Amygdala (tissue), 56 donors: ENCODE data around the gene GPATCH11.

Source experiments
- DNase-seq, 56 donors: peaks; one replicate each; lab custom pipeline; 2025; lab: John Stamatoyannopoulos, UW

The GPATCH11 gene

DNA sequence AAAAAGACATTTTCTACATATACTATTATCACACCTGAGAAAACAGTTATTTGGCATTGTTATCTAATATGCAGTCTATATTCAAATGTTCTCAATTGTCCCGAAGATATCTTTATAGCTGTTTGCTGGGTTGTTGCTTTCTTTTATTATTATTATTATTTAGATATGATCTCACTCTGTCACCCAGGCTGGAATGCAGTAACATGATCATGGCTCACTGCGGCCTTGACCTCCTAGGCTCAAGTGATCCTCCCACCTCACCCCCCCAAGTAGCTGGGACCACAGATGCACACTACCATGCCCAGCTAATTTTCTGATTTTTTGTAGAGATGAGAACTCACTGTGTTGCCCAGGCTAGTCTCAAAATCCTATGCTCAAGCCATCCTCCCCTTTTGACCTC lies 19.9 kb downstream of the GPATCH11 start:
- DNase-seq = no peak

DNA sequence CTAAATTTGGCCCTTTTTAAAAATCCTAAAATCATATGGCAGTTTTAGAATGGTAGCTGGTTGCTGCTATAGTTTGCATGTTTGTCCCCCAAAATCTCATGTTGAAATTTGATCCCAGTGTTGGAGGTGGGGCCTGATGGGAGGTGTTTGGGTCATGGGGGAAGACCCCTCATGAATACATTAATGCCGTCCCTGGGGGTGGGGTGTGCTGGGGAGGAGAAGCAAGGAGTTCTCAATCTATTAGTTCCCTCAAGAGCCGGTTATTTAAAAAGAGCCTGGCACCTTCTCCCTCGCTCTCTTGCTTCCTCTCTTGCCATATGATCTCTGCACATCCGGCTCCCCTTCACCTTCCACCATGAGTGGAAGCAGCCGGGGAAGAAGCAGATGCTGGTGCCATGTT lies 20.8 kb downstream of the GPATCH11 start:
- DNase-seq = no peak

DNA sequence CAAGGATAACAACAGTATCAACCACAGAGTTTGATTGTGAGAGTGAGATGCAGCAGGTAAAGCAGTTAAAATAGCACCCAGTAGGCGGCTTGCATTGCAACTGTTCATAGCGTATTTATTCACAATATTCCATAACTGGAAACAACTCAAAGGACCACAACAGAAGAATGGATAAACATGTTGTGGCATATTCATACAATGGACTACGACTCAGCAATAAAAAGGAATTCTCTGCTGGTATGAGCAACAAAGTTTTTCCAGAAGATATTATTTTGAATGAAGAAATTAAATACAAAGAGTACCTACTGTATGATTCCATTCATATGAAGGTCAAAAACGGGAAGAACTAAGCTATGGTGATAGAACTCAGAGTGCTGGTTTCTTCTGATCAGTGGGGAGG lies 25.2 kb downstream of the GPATCH11 start:
- DNase-seq = no peak

DNA sequence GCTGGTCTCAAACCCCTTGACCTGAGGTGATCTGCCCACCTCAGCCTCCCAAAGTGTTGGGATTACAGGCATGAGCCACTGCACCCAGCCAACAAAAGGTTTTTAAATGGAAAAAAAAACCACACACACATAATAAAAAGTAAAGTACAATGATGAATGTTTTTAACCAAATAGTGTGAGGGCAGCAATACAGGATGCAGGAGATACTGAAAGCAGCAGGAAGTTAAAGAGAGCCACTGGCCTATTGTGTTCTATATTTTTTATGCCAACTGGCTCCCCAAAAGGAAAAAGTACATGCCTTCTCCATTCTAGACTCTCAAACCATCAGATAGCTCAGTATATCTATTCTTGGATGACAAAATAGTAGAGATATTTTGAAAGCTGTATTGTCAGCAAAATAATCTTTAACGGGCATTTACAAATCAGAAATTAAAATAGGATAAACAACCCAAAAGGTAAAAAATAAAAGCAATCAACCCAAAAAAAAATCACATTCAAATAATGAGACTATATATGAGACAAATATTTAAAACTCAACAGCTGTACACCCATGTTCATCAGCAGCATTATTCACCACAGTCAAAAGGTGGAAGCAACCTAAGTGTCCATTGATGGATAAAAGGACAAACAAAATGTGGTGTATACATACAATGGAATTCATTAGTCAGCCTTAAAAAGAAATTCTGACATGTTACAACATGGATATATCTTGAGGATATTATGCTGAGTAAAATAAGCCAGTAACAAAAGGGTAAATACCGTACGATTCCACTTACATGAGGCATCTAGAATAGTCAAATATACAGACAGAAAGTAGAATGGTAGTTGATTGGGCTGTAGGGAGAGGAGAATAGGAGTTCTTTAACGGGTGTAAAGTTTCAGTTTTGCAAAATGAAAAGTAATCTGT lies 26.2 kb downstream of the GPATCH11 start:
- DNase-seq = no peak

DNA sequence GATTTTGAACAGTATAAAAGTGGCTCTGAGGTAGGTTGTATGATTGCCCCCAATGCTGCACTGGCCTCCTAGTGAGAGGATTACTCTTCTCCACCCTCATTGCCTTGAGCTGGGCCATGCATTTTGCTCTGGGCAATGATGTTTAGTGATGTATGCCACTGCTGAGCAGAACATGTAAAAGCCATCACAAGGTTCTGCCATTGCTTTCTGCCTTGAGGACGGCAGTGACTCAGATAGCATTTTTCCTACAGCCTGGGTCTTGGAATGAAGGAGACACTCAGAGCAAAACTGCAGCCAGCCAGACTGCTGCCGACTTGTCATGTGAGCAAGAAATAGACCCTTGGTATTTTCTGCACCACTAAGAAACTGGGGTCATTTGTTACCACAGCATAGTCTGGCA lies 27.6 kb downstream of the GPATCH11 start:
- DNase-seq = no peak

DNA sequence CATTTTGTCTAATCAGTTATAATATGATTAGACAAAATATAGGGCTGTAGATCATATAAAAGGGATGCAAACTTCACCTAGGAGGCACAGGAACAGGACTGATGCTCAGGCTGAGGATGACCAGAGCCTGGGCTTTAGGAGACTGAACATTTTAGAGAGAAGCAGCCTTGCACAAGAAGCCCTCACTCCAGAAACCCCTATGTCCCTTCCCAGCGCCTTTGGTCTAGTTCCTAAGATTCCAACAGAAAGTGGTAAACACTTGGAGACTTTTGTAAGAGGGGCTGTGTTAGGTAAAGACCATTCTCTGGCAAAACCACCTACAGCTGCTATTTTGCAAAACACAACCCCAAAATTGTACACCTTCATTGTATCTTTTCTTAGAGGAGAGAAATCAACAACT lies 33.2 kb downstream of the GPATCH11 start:
- no peak for DNase-seq

DNA sequence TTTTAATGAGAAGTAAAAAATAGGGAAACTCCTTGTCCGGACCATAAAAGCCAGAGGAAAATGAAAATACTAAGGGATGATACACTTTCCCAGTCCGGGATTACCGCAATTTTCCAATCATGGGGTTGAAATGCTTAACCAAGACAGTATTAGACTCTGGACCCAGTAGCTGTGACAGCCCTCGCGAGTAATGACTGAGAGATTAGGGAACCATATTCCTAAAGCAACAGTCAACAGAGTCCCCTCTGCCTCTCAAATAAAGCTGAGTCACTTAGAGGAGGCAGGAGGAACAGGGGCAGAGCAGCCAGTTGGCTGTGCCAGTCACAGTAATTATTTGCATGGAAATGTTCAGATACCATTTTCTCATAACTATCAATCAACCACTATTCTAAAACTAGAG lies 34.8 kb downstream of the GPATCH11 start:
- no peak for DNase-seq

DNA sequence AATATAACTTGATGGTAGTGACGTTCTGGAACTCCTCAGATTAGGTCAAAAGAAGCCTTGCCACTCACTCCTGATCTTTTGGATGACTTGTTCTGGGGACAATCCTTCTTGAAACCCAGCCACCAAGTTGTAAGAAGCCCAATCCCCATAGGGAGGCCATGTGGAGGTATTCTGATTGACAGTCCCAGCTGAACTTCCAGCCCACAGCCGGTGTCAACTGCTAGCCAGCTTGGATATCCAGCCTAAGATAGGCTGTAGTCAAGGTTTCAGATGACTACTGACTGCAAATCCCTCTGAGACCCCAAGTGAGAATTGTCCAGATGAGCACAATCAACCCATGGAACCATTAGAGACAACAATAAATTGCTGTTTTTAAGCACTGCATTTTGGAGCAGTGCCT lies 41.1 kb downstream of the GPATCH11 start:
- DNase-seq = no peak

DNA sequence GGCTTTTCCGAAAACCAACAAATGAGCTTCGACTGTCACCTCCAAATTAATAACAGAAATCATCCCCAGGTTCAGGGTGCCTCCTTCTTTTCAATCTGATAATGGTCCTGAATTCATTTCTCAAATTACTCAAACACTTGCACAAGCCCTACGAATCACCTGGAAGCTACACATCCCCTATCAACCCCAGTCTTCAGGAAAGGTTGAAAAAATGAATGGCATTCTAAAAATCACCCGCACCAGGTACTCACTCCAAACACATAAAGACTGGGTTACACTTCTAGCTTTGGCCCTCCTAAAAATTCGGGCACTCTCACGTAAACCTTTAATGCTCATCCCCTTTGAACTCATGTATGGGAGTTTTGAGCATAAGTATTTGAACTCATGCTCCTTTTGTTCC lies 48.6 kb downstream of the GPATCH11 start:
- DNase-seq = no peak

DNA sequence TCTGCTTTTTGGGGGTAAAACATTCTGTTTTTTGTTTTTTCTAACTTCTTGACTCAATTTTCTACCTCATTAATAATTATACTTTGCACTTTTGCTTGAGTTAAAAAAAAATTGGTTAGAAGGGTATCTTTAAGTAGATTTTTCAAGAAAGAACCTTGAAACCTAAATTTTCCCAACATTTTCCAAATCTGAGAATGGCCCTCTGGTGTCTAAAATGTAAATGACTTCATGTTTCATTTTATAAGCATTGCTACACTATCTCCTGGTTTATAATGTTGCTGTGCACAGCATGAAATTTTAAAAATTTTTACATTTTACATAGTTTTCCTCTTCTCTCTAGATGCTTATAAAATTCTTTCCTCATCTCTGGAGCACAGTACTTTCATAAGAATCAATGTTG lies 58.2 kb downstream of the GPATCH11 start:
- DNase-seq = no peak

DNA sequence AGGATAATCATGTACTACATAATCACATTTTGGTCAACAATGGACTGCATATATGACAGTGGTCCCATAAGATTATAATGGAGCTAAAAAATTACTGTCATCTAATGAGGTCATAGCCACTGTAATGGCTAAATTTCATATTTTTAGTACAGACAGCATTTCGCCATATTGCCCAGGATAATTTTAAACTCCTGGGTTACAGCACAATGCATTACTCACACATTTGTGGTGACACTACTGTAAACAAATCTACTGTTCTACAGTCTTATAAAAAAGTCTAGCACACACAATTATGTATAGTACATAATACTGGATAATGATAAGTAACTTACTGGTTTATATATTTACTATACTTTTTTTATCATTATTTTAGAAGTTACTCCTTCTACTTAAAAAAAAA lies 59.7 kb downstream of the GPATCH11 start:
- no peak for DNase-seq

DNA sequence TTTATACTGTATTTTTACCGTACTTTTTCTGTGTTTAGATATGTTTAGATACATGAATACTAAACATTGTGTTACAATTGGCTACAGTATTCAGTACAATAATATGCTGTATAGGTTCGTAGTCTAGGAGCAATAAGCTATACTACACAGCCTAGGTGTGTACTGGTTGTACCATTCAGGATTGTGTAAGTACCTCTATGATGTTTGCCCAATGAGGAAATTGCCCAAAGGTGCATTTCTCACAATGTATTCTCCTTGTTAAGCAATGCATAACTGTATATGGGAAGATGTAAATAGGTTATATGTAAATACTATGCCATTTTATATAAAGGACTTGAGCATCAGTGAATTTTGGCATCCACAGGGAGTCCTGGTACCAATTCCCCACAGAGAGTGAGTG lies 61.7 kb downstream of the GPATCH11 start:
- DNase-seq = no peak

DNA sequence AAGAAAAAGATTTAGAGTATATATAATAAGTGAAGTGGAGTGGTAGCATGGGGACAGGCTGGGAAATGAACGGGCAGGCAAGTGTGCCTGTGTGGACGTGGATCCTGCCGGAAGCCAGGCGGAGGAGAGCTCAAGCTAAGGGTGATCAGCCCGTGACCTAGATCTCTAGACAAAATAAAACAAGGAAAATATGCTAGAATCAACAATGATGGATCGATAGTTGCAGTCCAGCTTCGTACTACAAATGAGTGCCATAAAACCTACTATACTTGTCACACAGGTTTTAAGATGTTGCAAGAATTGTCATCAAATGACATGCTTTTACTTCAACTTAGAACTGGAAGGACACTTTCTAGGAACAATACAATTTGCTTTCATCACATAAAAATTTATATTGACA lies 64.0 kb downstream of the GPATCH11 start:
- DNase-seq = no peak
